Kidney (tissue), 14 donors: ENCODE results near the gene LRP5. TPM values are rescaled to one million over a fixed set of nuclear protein-coding genes. Genes with fewer than 3 reads are reported as not detected.
A peak's percentile ranks its signal among the peaks of the same experiment; 100 is the strongest.

ENCODE experiments used
- DNase-seq, 5 donors: peaks; one replicate each; pipeline ENCODE4 v3.0.0-alpha.2; 2013 to 2020
- FAIRE-seq: peaks from 2 replicates; lab custom pipeline; 2012; peaks lifted over from hg19 to GRCh38; lab: Jason Lieb, UNC
- H3K27ac ChIP-seq, 2 donors: one replicate each; pipeline ENCODE4 v1.7.0; 2013; ENCODE audit warnings: low read depth in 2 of 2, low read length in 2 of 2, inconsistent platforms in 1 of 2
- H3K27me3 ChIP-seq: one replicate; pipeline ENCODE4 v1.7.1; 2013; ENCODE audit warnings: low read length, inconsistent platforms; ENCODE audit not compliant: control insufficient read depth, insufficient read depth
- H3K36me3 ChIP-seq, 3 donors: one replicate each; pipeline versions ENCODE4 v1.7.0 to v1.7.1; 2013; ENCODE audit warnings: low read length in 3 of 3, control low read depth in 1 of 3, inconsistent platforms in 1 of 3; ENCODE audit not compliant: insufficient read depth in 3 of 3, control insufficient read depth in 2 of 3
- H3K4me1 ChIP-seq, 3 donors: one replicate each; pipeline versions ENCODE4 v1.7.0 to v1.7.1; 2013; ENCODE audit warnings: low read length in 3 of 3, inconsistent platforms in 1 of 3, low read depth in 1 of 3; ENCODE audit not compliant: control insufficient read depth in 2 of 3, insufficient read depth in 2 of 3
- H3K4me3 ChIP-seq, 3 donors: one replicate each; pipeline versions ENCODE4 v1.7.0 to v1.8.1; 2013; ENCODE audit warnings: low read length in 3 of 3, control low read depth in 1 of 3, inconsistent platforms in 1 of 3
- H3K9ac ChIP-seq, 3 donors: one replicate each; pipeline versions ENCODE4 v1.7.0 to v1.7.1; 2013; ENCODE audit warnings: low read length in 3 of 3, control low read depth in 1 of 3, inconsistent platforms in 1 of 3
- H3K9me3 ChIP-seq, 3 donors: one replicate each; pipeline versions ENCODE4 v1.7.0 to v1.7.1; 2013; ENCODE audit warnings: low read length in 3 of 3, control low read depth in 1 of 3, inconsistent platforms in 1 of 3; ENCODE audit not compliant: control insufficient read depth in 2 of 3, insufficient read depth in 1 of 3
- intact Hi-C: fragments of 100-400 bp; cut with DNase I; formaldehyde crosslinking; loops from one replicate; pipeline ENCODE4 v1.11.1; 2022
- polyA plus RNA-seq: library from polyadenylated mRNA; stranded (reverse); fragments of 350-450 nt; fragmentation: Illumina TruSeq; extraction: RNeasy Lipid Tissue Mini Kit (QIAGEN cat#74804); gene quantifications from one replicate; pipeline ENCODE4 v1.2.3, GENCODE V29; 2014; ENCODE audit warnings: low read depth, low replicate concordance; ENCODE audit not compliant: insufficient read depth
- total RNA-seq: library from RNA; stranded (reverse); fragmentation: NEBNext Ultra II Directional; extraction: Animal tissue kit (Norgen Biotek cat#: 25700); gene quantifications from one replicate; pipeline ENCODE4 v1.2.1, GENCODE V29; 2021
- TF ChIP-seq, protein P1 (sequence below): IDR thresholded peaks from 3 replicates; pipeline ENCODE4 v1.5.1; 2012; ENCODE audit warnings: mild to moderate bottlenecking, moderate library complexity, borderline replicate concordance; ENCODE audit not compliant: insufficient read depth; ENCODE audit errors: extremely low read depth
- donor health status: control.
- donor health status: control.
- donor health status: control.
- donor health status: control.
- donor health status: control.
- donor health status: DM: yes; HTN: yes; CAD: no.
- donor health status: Normal renal cell carcinoma (clear cell type).

Gene LRP5
- total and polyA plus RNA-seq, 2 donors from 2014 or later, result 55.4 to 71.3 TPM

DNA sequence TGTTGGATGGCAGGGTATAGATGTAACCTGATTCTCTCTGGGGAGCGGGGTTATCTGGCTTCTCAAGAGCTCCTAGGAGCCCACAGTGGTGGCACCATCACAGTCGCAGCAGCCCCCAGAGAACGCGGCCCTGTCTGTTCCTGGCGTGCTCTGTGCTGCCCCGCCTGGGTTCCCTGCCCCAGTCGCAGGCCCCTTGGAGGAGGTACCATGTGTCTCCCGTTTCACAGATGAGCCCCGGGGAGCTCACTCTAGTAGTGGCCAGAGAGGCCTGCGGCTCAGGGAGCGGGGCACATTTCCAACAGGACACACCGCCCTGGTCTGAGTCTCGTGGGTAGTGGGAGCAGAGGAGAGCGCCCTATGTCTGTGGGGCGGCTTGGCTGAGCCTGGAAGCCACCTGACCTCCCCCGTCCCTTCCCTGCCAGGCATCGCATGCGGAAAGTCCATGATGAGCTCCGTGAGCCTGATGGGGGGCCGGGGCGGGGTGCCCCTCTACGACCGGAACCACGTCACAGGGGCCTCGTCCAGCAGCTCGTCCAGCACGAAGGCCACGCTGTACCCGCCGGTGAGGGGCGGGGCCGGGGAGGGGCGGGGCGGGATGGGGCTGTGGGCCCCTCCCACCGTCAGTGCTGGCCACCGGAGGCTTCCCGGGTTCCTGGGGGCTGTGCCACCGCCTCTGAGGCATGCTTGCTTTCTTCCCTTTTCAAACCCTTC, 127.1 kb downstream of the LRP5 start:
- no peak overlapping the region for H3K4me3 ChIP-seq
- no peaks in the 10 kb centered on the region for H3K27me3 ChIP-seq
- peaks cover 0 to 45% (median 17%) of the 10 kb centered on the region in 3 donors for H3K36me3 ChIP-seq
- peak overlapping the region in 1 of 2 donors; percentile 43 for H3K27ac ChIP-seq
- DNase-seq (no peak), FAIRE-seq (no peak)
- intact Hi-C loops, result loop anchor here (10.0 kb wide), 1 partner anchor 175 kb away; no protein-coding TSS in a partner anchor
- TF ChIP-seq, protein P1, sequence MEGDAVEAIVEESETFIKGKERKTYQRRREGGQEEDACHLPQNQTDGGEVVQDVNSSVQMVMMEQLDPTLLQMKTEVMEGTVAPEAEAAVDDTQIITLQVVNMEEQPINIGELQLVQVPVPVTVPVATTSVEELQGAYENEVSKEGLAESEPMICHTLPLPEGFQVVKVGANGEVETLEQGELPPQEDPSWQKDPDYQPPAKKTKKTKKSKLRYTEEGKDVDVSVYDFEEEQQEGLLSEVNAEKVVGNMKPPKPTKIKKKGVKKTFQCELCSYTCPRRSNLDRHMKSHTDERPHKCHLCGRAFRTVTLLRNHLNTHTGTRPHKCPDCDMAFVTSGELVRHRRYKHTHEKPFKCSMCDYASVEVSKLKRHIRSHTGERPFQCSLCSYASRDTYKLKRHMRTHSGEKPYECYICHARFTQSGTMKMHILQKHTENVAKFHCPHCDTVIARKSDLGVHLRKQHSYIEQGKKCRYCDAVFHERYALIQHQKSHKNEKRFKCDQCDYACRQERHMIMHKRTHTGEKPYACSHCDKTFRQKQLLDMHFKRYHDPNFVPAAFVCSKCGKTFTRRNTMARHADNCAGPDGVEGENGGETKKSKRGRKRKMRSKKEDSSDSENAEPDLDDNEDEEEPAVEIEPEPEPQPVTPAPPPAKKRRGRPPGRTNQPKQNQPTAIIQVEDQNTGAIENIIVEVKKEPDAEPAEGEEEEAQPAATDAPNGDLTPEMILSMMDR, result no peak
- no peak overlapping the region for H3K9ac ChIP-seq
- no peaks in the 10 kb centered on the region for H3K9me3 ChIP-seq
- H3K4me1 ChIP-seq, result peaks cover 0 to 10% (median 4%) of the 10 kb centered on the region in 3 donors

DNA sequence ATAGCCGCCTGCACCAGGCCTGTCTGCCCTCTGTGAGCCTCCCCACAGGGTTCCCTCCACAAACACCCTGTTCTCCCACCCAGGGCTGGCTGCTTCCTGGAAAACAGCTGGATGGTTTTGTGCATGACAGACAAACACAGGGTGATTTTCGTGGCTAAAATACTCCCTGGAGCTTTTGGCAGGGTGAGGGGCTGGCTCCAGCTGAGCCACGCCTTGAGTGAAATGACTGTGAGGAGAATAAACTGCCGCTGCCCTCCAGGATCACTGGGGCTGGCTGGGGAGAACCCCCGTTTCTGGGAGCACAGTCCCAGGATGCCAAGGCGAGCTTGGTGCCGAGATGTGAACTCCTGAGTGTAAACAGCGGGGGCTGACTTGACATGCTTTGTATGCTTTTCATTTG, 127.8 kb downstream of the LRP5 start:
- Histone ChIP-seq H3K9me3 (no peaks in the 10 kb centered on the region), H3K9ac (no peak overlapping the region), H3K4me1 (peaks cover 0 to 10% (median 4%) of the 10 kb centered on the region in 3 donors), H3K27me3 (no peaks in the 10 kb centered on the region), H3K36me3 (peaks cover 0 to 39% (median 14%) of the 10 kb centered on the region in 3 donors), H3K27ac (no peak overlapping the region), H3K4me3 (no peak overlapping the region)
- FAIRE-seq, result no peak
- DNase-seq, result peak in 1 of 5 donors; percentile 49
- intact Hi-C loops, result loop anchor here (10.0 kb wide), 1 partner anchor 175 kb away; no protein-coding TSS in a partner anchor
- TF ChIP-seq, protein P1, result no peak

DNA sequence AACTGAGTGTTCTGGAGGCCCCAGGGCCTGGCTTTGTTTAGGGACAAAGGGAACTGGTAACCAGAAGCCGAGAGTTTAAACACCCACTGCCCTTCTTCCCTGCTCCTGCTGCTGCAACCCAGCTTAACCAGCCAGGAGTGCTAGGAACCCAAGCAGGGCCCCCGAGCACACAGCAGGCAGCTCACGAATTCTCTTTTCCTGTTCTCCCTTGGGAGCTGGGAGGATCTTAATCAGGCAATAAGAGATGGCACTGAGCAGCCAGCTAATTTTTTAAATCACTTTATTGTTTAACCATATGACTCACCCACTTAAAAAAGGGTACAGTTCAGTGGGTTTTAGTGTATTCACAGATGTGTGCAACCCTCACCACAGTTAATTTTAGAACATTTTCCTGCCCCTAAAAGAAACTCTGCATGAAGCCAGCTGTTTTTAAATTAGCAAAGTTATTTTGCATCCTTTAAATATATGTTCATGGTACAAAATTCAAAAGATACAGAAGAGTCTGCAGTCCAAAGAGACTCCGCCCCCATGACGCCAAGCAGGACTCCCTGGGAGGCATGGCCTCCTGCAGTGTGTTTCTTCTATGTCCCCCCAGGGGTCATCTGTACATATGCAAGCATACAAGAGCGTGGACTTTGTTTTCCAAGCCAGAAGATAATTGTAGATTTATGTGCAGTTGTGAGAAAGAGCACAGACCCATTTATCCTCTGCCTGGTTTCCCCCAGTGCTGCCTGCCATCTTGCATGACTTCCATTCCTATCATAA, 129.3 kb downstream of the LRP5 start:
- Histone ChIP-seq H3K27ac (no peak overlapping the region), H3K27me3 (no peaks in the 10 kb centered on the region), H3K36me3 (peaks cover 0 to 40% (median 13%) of the 10 kb centered on the region in 3 donors), H3K4me1 (peaks cover 0 to 10% (median 4%) of the 10 kb centered on the region in 3 donors), H3K4me3 (no peak overlapping the region), H3K9me3 (no peaks in the 10 kb centered on the region), H3K9ac (no peak overlapping the region)
- peak in 1 of 5 donors; percentile 44 for DNase-seq
- TF ChIP-seq, protein P1, result no peak
- no peak for FAIRE-seq
- intact Hi-C loops, result loop anchor here (10.0 kb wide), 1 partner anchor 177 kb away; no protein-coding TSS in a partner anchor
